Muscle of back (tissue), 11 donors: ENCODE results near the gene APBA2. TPM values are rescaled to one million over a fixed set of nuclear protein-coding genes. Genes with fewer than 3 reads are reported as not detected.
"Not testable (repeated sequence)": the region's sequence is repeated elsewhere in the genome, so short reads cannot be mapped to it uniquely, and the experiment has no call there.

Source experiments
- DNase-seq, 3 donors: peaks; one replicate each; pipeline versions ENCODE4 v3.0.0 to v3.0.0-alpha.2; 2013
- polyA plus RNA-seq, 10 donors: library from polyadenylated mRNA; unstranded; fragments of 120-200 nt; gene quantifications; one replicate each; pipeline ENCODE4 v1.2.1, GENCODE V29; 2013; ENCODE audit not compliant: insufficient read length in 10 of 10

The APBA2 gene
- polyA plus RNA-seq, 10 donors: 3.1 to 12.7 (median 4.7) TPM

GRCh38 chr15:29156521-29156920, 270.7 kb downstream of the APBA2 start:
- no peak for DNase-seq

- no peak for DNase-seq
Observed at GRCh38 chr15:29159771-29160455, 274.1 kb downstream of the APBA2 start.

GRCh38 chr15:29162411-29162810, 276.6 kb downstream of the APBA2 start:
- DNase-seq: no peak

- not testable (repeated sequence) for DNase-seq
Observed at GRCh38 chr15:29167122-29167521, 281.3 kb downstream of the APBA2 start.

Other genes with a start within 250 kb of the APBA2 start
- gene GOLGA8M, start 173.6 kb upstream of the APBA2 start, polyA plus RNA-seq: 1 to 10 TPM in 8 of 10 donors, under 1 TPM in 2; 0.60 to 2.6 (median 1.1) TPM
- gene GOLGA6L7, start 37.3 kb upstream of the APBA2 start, polyA plus RNA-seq: under 1 TPM in 5 of 10 donors, not detected in 5; 0.08 to 0.56 (median 0.31) TPM